22Rv1 (cell line): ENCODE results near the gene SLC12A7.

Source experiments
- H3K27ac ChIP-seq: fragments of 450-650 bp; 2 replicates; pipeline ENCODE4 v1.5.1; 2017
- ZFX ChIP-seq: fragments of 450-650 bp; IDR thresholded peaks from 2 replicates; pipeline ENCODE4 v1.6.1; 2017; ENCODE audit warnings: antibody characterized with exemption, borderline replicate concordance
- TF ChIP-seq, protein P1 (sequence below): fragments of 450-650 bp; IDR thresholded peaks from 2 replicates; pipeline ENCODE4 v1.5.1; 2017; ENCODE audit warnings: mild to moderate bottlenecking

The SLC12A7 gene

DNA sequence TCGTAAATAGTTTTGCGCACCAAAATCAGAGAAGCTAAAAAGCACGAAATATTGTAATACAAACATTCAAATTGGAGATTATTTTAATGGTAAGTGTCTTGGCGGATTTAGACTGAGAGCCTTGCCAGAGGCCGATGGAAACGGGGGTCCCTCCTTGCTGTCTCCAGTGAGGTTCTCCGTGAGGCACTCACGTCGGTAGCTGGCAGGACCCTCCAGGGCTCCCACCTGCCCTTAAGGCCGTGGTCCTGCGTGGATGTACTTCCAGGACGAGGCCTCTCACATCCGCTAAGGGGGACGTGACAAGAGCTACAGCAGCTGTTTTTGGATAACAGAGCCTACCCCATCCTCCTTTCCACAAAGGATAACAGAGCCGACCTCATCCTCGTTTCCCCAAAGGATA, 95.4 kb downstream of the SLC12A7 start:
- no peak overlapping the region for H3K27ac ChIP-seq
- TF ChIP-seq, protein P1, sequence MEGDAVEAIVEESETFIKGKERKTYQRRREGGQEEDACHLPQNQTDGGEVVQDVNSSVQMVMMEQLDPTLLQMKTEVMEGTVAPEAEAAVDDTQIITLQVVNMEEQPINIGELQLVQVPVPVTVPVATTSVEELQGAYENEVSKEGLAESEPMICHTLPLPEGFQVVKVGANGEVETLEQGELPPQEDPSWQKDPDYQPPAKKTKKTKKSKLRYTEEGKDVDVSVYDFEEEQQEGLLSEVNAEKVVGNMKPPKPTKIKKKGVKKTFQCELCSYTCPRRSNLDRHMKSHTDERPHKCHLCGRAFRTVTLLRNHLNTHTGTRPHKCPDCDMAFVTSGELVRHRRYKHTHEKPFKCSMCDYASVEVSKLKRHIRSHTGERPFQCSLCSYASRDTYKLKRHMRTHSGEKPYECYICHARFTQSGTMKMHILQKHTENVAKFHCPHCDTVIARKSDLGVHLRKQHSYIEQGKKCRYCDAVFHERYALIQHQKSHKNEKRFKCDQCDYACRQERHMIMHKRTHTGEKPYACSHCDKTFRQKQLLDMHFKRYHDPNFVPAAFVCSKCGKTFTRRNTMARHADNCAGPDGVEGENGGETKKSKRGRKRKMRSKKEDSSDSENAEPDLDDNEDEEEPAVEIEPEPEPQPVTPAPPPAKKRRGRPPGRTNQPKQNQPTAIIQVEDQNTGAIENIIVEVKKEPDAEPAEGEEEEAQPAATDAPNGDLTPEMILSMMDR = no peak
- TF ChIP-seq ZFX = no peak

- H3K27ac ChIP-seq = no peak overlapping the region
- TF ChIP-seq, protein P1 = no peak
- no peak for TF ChIP-seq ZFX
Measured at GRCh38 chr5:1016036-1016435, 95.8 kb downstream of the SLC12A7 start.

GRCh38 chr5:1015507-1015906, 96.4 kb downstream of the SLC12A7 start:
- TF ChIP-seq, protein P1 = no peak
- no peak for TF ChIP-seq ZFX
- no peak overlapping the region for H3K27ac ChIP-seq

- TF ChIP-seq ZFX = no peak
- TF ChIP-seq, protein P1 = no peak
- H3K27ac ChIP-seq = no peak overlapping the region
Measured at GRCh38 chr5:1014781-1015221, 97.1 kb downstream of the SLC12A7 start.

- H3K27ac ChIP-seq = no peak overlapping the region
- TF ChIP-seq, protein P1 = no peak
- TF ChIP-seq ZFX = no peak
Measured at GRCh38 chr5:1014346-1014745, 97.5 kb downstream of the SLC12A7 start.

DNA sequence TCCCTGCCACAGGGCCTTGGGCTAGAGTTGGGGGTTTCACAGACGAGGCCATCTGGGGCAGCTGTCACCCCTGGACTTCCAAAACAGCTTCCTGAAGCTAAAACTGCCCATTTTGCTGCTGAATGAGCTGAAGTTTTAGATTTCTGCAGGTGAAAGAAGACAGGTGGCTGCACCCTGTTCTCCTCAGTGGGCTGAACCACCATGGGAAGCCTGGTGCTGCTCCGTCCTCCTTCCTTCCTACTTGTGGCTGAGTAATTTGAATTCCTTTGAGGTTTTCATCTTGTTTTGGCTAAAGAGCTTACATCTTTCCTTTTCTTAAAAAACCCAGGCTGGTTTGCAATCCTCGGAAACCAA, 97.9 kb downstream of the SLC12A7 start:
- TF ChIP-seq ZFX = no peak
- TF ChIP-seq, protein P1 = no peak
- no peak overlapping the region for H3K27ac ChIP-seq

DNA sequence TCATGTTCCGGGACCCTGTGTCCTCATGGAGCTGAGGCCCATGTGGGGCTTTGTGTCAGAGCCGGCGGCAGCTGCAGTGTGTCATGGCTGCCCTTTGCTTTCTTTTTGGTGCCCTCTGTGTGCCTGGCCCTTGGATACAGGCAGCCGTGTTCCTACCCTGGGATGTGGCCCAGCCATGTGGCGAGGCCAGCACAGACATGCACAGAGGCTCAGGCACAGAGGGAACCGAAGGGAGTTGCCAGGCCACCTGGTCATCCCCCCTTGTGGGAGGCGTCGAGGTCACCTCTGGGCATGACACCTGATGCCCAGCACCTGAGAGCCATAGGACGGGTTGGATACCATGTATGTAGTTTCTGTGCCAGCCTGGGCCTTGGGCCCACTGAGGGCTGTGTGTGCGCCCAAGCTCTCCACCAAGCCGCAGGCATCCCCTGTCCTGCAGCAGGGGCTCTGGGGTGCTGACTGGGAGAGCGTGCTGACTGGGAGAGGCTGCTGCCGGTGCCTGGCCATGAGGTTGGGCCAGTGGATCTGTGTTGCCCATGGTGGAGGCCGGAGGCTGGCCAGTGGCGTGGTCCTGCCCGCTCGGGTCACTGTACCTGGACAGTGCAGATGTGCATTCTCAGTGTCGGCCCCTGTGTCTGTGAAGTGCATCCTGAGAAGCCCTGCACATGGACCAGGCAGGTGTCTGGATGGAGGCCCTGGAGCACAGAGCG, 98.5 kb downstream of the SLC12A7 start:
- no peak overlapping the region for H3K27ac ChIP-seq
- TF ChIP-seq, protein P1 = no peak
- TF ChIP-seq ZFX = no peak
